SK-N-SH treated with all-trans-retinoic acid at 6 μM for 48 hours (cell line): ENCODE results near the gene DIO1.

ENCODE experiments used
- ATAC-seq: fragments of 200-7000 bp; cut with Tn5 transposase; 3 replicates; pipeline ENCODE4 v1.9.1; 2020; ENCODE audit warnings: mild to moderate bottlenecking, moderate library complexity
- ARNTL ChIP-seq: fragments of 450-650 bp; formaldehyde crosslinking; IDR thresholded peaks from 2 replicates; pipeline ENCODE4 v1.5.0; 2020; ENCODE audit warnings: low read depth, mild to moderate bottlenecking, moderate library complexity, borderline replicate concordance
- BACH2 ChIP-seq: fragments of 250-450 bp; sonication (Bioruptor Pico); IDR thresholded peaks from 2 replicates; pipeline ENCODE4 v1.9.0; 2021; ENCODE audit warnings: mild to moderate bottlenecking, borderline replicate concordance
- ESRRG ChIP-seq: fragments of 250-450 bp; sonication (Bioruptor Pico); IDR thresholded peaks from 2 replicates; pipeline ENCODE4 v1.6.1; 2021; ENCODE audit warnings: mild to moderate bottlenecking
- GLIS3 ChIP-seq: fragments of 250-450 bp; sonication (Bioruptor Pico); IDR thresholded peaks from 2 replicates; pipeline ENCODE4 v1.5.0; 2020; ENCODE audit warnings: mild to moderate bottlenecking, moderate library complexity
- OSR1 ChIP-seq: fragments of 250-450 bp; sonication (Bioruptor Pico); IDR thresholded peaks from 2 replicates; pipeline ENCODE4 v1.8.0; 2022; ENCODE audit warnings: moderate library complexity, mild to moderate bottlenecking, inconsistent platforms
- PPARA ChIP-seq: fragments of 250-450 bp; sonication (Bioruptor Pico); IDR thresholded peaks from 2 replicates; pipeline ENCODE4 v1.5.0; 2020; ENCODE audit warnings: mild to moderate bottlenecking, borderline replicate concordance
- RARB ChIP-seq: fragments of 250-450 bp; sonication (Bioruptor Pico); IDR thresholded peaks from 2 replicates; pipeline ENCODE4 v1.8.0; 2021; ENCODE audit warnings: mild to moderate bottlenecking, moderate library complexity
- TCF4 ChIP-seq: fragments of 250-450 bp; sonication (Bioruptor Pico); IDR thresholded peaks from 2 replicates; pipeline ENCODE4 v1.8.0; 2021; ENCODE audit warnings: mild to moderate bottlenecking, moderate library complexity, borderline replicate concordance
- TOX ChIP-seq: fragments of 250-450 bp; sonication (Bioruptor Pico); IDR thresholded peaks from 2 replicates; pipeline ENCODE4 v1.8.0; 2021; ENCODE audit warnings: mild to moderate bottlenecking, moderate library complexity, borderline replicate concordance
- ZFP3 ChIP-seq: fragments of 250-450 bp; sonication (Bioruptor Pico); IDR thresholded peaks from 2 replicates; pipeline ENCODE4 v1.5.0; 2020; ENCODE audit warnings: mild to moderate bottlenecking, moderate library complexity
- ZFP30 ChIP-seq: fragments of 450-650 bp; formaldehyde crosslinking; IDR thresholded peaks from 2 replicates; pipeline ENCODE4 v1.5.0; 2022; ENCODE audit warnings: mild to moderate bottlenecking, moderate library complexity
- ZNF565 ChIP-seq: fragments of 450-650 bp; formaldehyde crosslinking; conservative IDR thresholded peaks from 2 replicates; pipeline ENCODE4 v1.5.0; 2020; ENCODE audit warnings: low read depth, mild to moderate bottlenecking, moderate library complexity
- ZNF70 ChIP-seq: fragments of 450-650 bp; formaldehyde crosslinking; IDR thresholded peaks from 2 replicates; pipeline ENCODE4 v1.5.0; 2020; ENCODE audit warnings: mild to moderate bottlenecking, moderate library complexity
- ZNF8 ChIP-seq: fragments of 450-650 bp; formaldehyde crosslinking; IDR thresholded peaks from 2 replicates; pipeline ENCODE4 v1.5.0; 2020; ENCODE audit warnings: mild to moderate bottlenecking, moderate library complexity
- TF ChIP-seq, protein P1 (sequence below): fragments of 250-450 bp; sonication (Bioruptor Pico); IDR thresholded peaks from 2 replicates; pipeline ENCODE4 v1.8.0; 2021; ENCODE audit warnings: low read depth, mild to moderate bottlenecking, moderate library complexity, borderline replicate concordance
- TF ChIP-seq, protein P2 (sequence below): fragments of 250-450 bp; sonication (Bioruptor Pico); IDR thresholded peaks from 2 replicates; pipeline ENCODE4 v1.8.0; 2020; ENCODE audit warnings: mild to moderate bottlenecking, moderate library complexity, borderline replicate concordance
- TF ChIP-seq, protein P3 (sequence below): fragments of 250-450 bp; sonication (Bioruptor Pico); IDR thresholded peaks from 2 replicates; pipeline ENCODE4 v1.5.0; 2020; ENCODE audit warnings: mild to moderate bottlenecking, moderate library complexity

DIO1 gene

DNA sequence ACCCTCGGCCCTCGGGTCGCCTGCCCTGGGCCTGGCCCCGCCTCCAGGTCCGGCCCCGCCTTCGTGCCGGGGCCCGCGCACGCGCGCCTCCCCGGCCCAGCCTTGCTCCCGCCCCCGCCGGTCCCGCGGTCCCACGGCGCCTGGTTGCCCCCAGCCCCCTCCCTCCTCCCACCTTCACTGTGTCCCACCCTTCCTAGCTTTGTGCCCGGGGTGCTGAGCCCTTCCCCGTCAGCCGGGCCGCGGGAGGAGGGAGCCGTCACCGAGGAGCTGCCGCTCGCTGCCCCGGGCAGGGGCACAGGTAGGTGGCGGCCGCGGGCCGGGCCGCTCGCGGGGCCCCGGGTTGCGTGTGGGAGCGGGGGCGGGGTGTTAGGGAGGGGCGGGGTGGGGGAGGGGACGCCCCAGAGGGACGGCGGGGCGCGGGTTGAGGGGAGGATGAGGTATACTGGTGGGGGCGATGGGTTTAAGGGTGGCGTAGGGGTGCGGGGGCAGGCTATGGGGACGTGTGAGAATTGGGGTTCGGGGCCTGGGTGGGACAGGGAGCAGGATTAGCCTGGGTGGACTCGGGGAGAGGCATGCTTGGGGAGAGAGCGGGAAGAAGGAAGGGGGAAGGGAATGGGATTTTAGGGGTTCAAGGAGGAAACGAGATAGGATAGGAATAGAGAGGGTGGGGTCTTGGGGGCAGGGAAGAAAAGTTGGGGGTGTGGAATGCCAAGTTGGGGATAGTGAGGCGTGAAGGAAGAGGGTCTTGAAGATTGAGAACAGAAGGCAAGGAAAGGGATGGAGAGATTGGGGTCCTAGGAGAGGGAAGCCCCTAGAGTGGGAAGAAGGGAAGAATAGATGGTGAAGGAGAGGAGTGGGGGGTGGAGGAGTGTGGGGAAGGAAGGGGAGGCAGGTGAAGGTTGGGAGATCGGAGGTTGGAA is 52.5 kb downstream of the DIO1 start, which contains the start of gene LRRC42 (continued):
- TF ChIP-seq, protein P1, sequence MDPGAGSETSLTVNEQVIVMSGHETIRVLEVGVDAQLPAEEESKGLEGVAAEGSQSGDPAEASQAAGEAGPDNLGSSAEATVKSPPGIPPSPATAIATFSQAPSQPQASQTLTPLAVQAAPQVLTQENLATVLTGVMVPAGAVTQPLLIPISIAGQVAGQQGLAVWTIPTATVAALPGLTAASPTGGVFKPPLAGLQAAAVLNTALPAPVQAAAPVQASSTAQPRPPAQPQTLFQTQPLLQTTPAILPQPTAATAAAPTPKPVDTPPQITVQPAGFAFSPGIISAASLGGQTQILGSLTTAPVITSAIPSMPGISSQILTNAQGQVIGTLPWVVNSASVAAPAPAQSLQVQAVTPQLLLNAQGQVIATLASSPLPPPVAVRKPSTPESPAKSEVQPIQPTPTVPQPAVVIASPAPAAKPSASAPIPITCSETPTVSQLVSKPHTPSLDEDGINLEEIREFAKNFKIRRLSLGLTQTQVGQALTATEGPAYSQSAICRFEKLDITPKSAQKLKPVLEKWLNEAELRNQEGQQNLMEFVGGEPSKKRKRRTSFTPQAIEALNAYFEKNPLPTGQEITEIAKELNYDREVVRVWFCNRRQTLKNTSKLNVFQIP (CRISPR knock-in tag): no peak
- TF ChIP-seq ZFP3: no peak
- TF ChIP-seq ZNF8 (CRISPR knock-in tag): no peak
- TF ChIP-seq RARB (CRISPR knock-in tag): no peak
- TF ChIP-seq ZNF565: no peak
- TF ChIP-seq, protein P2, sequence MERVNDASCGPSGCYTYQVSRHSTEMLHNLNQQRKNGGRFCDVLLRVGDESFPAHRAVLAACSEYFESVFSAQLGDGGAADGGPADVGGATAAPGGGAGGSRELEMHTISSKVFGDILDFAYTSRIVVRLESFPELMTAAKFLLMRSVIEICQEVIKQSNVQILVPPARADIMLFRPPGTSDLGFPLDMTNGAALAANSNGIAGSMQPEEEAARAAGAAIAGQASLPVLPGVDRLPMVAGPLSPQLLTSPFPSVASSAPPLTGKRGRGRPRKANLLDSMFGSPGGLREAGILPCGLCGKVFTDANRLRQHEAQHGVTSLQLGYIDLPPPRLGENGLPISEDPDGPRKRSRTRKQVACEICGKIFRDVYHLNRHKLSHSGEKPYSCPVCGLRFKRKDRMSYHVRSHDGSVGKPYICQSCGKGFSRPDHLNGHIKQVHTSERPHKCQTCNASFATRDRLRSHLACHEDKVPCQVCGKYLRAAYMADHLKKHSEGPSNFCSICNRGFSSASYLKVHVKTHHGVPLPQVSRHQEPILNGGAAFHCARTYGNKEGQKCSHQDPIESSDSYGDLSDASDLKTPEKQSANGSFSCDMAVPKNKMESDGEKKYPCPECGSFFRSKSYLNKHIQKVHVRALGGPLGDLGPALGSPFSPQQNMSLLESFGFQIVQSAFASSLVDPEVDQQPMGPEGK (CRISPR knock-in tag): no peak
- no peak for TF ChIP-seq TCF4
- no peak for TF ChIP-seq ZNF70

DNA sequence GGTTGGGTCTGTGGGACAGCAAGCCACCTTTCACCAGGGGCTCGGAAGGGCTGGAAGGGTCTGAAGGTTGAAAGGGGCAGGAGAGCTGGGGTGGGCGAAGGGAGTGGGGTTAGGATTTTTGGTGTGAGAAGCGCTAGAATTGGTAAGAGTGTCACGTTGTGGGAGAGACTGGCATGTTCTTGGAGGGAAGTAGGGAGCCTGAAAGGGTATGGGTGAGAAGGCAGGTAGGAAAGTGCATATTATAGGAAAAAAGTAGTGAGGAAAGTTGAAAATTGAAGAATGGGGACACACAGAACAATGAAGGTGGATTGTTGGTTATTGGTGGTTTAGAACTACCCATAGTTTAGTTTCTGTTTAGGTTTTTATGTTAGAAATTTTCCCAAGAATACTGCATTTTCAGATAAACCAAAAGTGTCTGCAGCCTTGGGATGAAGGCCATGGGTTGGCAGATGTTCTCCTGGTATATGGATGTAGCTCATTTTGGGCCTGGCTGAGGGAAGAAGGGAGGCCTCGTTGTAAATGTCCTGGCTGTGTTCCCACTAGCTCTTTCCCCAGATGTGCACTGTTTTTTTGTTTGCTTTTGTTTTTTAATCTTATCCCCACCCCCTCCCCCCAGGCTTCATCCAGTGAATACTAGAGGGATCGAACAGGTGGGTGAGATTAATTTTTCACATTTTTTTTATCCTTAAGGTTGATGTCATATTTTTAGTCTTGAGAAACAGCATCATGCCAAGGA is 53.4 kb downstream of the DIO1 start:
- no peak for ATAC-seq
- TF ChIP-seq BACH2 (CRISPR knock-in tag) (no peak), ZFP30 (CRISPR knock-in tag) (no peak), GLIS3 (CRISPR knock-in tag) (no peak), TCF4 (no peak), OSR1 (CRISPR knock-in tag) (no peak), TOX (CRISPR knock-in tag) (no peak)
- TF ChIP-seq, protein P3, sequence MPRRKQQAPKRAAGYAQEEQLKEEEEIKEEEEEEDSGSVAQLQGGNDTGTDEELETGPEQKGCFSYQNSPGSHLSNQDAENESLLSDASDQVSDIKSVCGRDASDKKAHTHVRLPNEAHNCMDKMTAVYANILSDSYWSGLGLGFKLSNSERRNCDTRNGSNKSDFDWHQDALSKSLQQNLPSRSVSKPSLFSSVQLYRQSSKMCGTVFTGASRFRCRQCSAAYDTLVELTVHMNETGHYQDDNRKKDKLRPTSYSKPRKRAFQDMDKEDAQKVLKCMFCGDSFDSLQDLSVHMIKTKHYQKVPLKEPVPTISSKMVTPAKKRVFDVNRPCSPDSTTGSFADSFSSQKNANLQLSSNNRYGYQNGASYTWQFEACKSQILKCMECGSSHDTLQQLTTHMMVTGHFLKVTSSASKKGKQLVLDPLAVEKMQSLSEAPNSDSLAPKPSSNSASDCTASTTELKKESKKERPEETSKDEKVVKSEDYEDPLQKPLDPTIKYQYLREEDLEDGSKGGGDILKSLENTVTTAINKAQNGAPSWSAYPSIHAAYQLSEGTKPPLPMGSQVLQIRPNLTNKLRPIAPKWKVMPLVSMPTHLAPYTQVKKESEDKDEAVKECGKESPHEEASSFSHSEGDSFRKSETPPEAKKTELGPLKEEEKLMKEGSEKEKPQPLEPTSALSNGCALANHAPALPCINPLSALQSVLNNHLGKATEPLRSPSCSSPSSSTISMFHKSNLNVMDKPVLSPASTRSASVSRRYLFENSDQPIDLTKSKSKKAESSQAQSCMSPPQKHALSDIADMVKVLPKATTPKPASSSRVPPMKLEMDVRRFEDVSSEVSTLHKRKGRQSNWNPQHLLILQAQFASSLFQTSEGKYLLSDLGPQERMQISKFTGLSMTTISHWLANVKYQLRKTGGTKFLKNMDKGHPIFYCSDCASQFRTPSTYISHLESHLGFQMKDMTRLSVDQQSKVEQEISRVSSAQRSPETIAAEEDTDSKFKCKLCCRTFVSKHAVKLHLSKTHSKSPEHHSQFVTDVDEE (CRISPR knock-in tag): no peak
- TF ChIP-seq, protein P2 (CRISPR knock-in tag): no peak
- TF ChIP-seq, protein P1 (CRISPR knock-in tag): no peak

DNA sequence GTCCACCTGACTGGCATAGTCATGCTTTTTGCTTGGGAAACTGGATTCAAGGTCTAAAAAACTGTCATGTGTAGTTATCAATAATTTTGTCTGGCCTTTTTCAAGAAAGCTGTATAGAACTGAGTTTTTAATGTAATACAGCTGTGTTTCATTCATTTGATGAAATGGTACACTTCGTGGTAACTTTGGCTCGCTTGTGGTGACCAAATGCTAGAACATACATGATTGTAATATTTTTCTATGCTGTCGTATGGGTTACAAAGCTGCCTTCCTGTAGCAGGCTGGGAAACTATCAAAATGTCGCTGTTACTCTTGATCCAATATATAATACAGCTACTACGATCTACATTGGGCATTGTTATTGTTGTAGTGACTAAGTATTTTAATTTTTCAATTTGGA is 54.3 kb downstream of the DIO1 start:
- ATAC-seq: no peak
- TF ChIP-seq ESRRG (no peak), OSR1 (CRISPR knock-in tag) (no peak), PPARA (CRISPR knock-in tag) (no peak), ARNTL (no peak), RARB (CRISPR knock-in tag) (no peak), ZNF8 (CRISPR knock-in tag) (no peak), GLIS3 (CRISPR knock-in tag) (no peak), TCF4 (no peak), ZNF565 (no peak)
- TF ChIP-seq, protein P2 (CRISPR knock-in tag): no peak
- TF ChIP-seq, protein P3 (CRISPR knock-in tag): no peak
